GM18861 (cell line): ENCODE measurements around the gene EIF1AD.
"Not testable (repeated sequence)": the region's sequence is repeated elsewhere in the genome, so short reads cannot be mapped to it uniquely, and the experiment has no call there.

Experiments used
- ATAC-seq: cut with Tn5 transposase; IDR thresholded peaks from one replicate; pipeline ENCODE4 v1.9.1; 2021; ENCODE audit not compliant: unreplicated experiment

Gene EIF1AD

GRCh38 chr11:66022401-66023185, 20.6 kb upstream of the EIF1AD start:
- no peak for ATAC-seq

DNA sequence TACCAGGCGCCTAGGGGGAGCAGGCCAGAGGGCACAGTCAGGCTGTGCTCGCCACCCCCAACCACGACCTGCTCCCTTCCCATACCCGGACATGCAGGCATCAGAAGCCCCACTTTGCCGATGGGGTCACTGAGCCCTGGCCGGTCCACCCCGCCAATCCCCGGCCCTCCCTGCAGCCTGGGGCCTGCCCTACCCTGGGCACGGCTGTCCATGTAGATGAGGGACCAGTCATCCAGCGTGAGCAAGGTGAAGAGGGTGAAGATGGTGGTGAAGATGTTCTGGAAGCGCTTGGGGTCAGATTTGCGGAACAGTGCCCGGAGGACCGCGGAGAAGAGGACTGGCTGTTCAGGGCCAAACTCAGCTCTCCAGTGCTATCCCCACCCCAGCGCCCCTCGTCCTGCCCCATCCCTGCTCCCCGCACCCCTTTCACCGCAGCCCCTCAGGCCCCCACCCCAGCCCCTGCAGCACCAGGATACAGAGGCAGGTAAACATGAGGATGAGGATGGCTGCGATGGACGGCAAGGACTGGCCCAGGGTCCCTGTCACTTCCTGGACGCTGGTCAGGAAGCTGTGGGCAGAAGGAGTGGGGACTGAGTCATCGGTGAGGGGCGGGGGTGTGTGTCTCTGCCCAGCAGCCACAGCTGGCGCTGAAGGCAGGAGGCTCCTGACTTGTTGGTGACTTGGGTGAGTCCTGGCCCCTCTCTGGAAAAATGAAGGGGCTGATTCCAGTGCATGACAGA, 18.8 kb upstream of the EIF1AD start:
- ATAC-seq, result no peak

GRCh38 chr11:66020212-66020611, 18.3 kb upstream of the EIF1AD start:
- ATAC-seq, result no peak

GRCh38 chr11:66017321-66017720, 15.4 kb upstream of the EIF1AD start:
- ATAC-seq, result no peak

- ATAC-seq, result no peak
Observed at GRCh38 chr11:66016793-66017177, 14.8 kb upstream of the EIF1AD start.

GRCh38 chr11:66015936-66016792, 14.2 kb upstream of the EIF1AD start:
- no peak for ATAC-seq

DNA sequence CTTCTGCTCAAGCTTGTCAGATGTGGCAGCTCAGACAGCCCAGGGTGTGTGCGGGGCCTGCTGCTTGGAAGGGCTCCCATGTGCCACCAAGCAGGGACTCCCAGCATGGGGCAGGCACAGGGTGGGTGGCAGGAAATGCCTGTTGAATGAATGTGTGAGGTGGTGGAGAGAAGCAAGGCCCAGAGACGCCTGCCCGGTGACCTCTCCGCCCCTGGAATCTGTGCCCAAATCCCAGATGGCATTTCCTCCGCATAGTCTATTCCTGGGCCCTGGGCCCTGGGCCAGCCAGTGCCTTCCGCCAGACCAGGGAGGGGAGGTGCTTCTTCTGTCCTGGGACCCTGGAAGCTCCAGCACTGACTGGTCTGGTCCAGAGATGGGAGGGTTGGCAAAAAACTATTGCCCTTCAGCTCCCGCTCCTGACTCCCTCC, 13.5 kb upstream of the EIF1AD start:
- no peak for ATAC-seq

DNA sequence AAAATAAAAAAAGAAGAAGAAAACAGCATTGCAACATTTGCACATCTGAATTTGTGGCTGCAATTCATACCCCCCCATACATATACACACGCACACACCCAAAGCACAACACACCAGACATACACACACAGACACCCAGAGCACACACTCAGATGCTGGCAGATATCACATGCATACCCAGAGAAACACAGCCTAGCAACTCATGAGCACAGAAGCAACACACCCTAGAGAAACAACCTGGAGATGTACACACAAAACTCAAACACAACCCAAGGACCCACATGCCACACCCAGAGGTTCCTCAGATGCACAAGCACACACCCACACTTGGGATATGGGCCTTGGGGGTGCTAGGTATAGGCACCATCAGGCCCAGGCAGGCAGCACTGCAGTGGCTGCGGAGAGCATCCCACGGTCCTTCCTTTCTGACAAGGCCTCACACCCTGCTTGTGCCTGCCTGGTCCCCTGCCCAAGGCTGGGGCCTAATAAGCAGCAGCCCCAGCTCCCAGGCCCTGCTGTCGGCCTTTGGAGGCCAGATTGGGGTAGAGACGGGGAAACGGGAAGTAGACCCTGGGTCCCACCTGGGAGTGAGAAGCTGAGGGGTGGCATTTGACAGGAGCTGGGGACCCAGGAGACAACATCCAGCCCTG, 13.0 kb upstream of the EIF1AD start:
- no peak for ATAC-seq

- ATAC-seq, result no peak
Observed at GRCh38 chr11:66013762-66014100, 11.8 kb upstream of the EIF1AD start.

GRCh38 chr11:66012946-66013761, 11.2 kb upstream of the EIF1AD start:
- no peak for ATAC-seq

GRCh38 chr11:66012371-66012945, 10.5 kb upstream of the EIF1AD start:
- ATAC-seq, result no peak

GRCh38 chr11:66011785-66012303, 9.9 kb upstream of the EIF1AD start, which contains the start of gene CST6:
Gene CST6, plus strand, starts transcription at chr11:66012008. Its CDS starts 37 bp downstream, at chr11:66012045.
- ATAC-seq, result no peak

DNA sequence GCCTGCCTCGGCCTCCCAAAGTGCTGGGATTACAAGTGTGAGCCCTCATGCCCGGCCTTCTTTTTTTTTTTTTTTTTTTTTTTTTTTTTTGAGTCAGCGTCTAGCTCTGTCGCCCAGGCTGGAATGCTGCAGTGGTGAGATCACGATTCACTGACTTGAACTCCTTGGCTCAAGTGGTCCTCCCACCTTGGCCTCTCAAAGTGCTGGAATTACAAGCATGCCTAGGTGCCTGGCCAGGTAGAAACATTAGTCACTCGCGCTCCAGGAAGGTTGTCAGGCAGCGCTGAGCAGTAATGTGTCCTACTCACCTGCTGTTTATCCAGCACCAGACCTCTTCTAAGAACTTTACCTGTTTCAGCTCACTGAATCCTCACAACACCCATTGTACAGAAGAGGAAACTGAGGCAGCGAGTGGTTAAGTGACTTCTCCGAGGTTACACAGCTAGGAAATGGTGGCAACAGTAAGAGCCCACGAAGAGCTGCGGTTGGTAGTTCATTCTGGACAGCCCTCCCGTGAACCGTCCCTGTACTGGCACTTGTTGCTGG, 9.4 kb upstream of the EIF1AD start:
- ATAC-seq, result no peak

GRCh38 chr11:66010036-66010435, 8.1 kb upstream of the EIF1AD start:
- ATAC-seq, result not testable (repeated sequence)

- ATAC-seq, result no peak
Observed at GRCh38 chr11:66008468-66009101, 6.6 kb upstream of the EIF1AD start.

DNA sequence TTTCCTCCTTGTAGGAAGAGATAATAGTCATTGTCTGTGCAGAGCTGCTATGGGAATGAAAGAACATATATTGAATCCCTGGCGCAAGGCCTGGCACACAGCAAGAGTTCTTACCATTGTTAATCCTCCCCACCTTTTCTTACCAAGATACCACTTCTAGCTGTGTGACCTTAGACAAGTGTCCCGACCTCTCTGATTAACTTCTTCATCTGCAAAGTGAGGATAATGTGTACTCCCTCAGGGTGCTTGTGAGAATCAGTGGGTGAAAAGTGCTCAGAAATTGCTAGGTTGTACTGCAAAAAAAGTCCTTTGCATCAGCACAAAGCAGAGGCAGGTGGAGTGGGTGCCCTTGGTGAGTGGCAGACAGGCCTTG, 6.1 kb upstream of the EIF1AD start:
- ATAC-seq, result no peak

- no peak for ATAC-seq
Observed at GRCh38 chr11:66007201-66007634, 5.3 kb upstream of the EIF1AD start.

DNA sequence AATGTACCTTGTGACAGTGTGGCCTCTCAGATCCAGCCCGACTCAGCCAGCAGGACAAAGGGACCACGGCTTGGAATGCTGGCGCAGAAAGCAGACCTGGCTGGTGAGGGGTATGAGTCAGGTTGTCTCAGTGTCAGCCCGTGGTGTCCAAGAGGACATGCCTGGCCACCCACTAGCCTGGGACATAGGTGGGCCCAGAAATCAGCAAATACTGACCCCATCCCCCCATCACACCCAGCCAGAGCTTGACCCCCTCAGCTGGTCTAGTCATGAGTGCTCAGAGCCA, 4.9 kb upstream of the EIF1AD start:
- no peak for ATAC-seq
